GM21717 (cell line): ENCODE data around the gene CISD1.
"Not testable (repeated sequence)": the region's sequence is repeated elsewhere in the genome, so short reads cannot be mapped to it uniquely, and the experiment has no call there.

Source experiments
- ATAC-seq: cut with Tn5 transposase; IDR thresholded peaks from one replicate; pipeline ENCODE4 v1.9.1; 2021; ENCODE audit warnings: mild to moderate bottlenecking, moderate library complexity; ENCODE audit not compliant: unreplicated experiment

Gene CISD1

DNA sequence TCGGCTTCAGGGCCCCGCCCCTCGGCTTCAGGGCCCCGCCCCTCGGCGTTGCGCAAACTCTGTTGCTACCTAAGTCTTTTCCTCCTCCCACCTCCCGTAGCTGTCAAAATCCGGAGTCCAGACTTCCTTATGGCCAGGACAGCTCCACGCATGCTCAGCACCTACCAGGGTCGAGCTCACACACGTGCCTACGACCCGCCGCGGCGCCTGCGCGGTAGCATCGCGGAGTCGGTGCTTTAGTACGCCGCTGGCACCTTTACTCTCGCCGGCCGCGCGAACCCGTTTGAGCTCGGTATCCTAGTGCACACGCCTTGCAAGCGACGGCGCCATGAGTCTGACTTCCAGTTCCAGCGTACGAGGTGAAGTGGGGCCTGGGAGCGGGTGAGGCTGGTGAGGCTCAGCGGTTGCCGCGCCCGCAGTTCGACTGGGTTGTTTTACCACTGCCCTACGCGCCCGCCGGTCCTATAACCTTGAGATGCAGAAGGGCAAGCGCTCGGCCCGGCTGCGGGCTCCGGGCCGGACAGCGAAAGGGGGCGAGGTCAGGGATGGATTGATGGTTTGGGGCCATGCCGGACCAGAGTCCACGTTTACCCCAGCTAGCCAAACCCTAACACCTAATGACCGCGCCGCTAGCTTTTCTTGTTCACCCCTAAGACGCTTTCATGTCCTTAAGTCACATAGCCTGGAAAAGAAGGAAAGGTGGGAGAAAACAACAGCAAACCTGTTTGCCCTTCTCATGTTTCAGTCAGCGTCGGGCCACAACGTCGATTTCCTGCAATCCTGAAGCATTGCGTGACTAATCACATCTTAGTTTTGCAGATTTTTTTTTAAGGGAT is at the start of gene CISD1:
TSS of gene CISD1 (plus strand) at position 217 of the 836 bp plus-strand sequence. CDS start at position 329, 112 bp downstream.
- peak; percentile 62 for ATAC-seq

GRCh38 chr10:58219875-58220274 is 49.1 kb upstream of the CISD1 start:
- no peak for ATAC-seq

DNA sequence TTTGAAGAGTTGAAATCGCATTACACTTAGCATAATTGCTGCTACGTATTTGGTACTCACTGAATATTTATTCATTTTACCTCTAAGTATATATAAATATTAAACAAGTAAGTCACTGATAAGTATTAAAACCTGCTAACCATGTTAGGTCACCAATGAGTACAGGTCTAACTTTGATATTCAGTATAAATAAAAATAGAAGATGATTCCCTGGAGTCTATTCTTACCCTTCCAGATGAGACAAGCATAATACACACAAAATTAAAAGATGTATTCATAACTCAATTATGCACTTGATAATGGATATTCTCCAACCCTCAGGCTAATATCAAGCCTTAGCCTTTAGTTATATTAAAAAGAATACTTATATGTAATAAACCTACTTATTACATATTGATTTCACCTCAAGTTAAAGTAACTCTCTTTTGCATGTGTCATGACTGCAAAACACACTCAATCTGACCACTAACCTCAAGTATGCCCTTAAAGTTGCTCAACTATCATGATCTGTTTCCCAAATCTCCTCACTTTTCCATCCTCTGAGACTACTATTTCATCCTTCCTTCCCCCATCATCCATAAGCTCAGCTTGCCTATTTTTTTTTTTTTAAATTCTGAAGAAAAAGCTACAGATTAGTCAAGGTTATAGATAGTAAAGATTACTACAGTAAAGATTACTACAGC is 48.1 kb upstream of the CISD1 start:
- ATAC-seq = no peak

- no peak for ATAC-seq
Measured at GRCh38 chr10:58225654-58226053, 43.3 kb upstream of the CISD1 start.

DNA sequence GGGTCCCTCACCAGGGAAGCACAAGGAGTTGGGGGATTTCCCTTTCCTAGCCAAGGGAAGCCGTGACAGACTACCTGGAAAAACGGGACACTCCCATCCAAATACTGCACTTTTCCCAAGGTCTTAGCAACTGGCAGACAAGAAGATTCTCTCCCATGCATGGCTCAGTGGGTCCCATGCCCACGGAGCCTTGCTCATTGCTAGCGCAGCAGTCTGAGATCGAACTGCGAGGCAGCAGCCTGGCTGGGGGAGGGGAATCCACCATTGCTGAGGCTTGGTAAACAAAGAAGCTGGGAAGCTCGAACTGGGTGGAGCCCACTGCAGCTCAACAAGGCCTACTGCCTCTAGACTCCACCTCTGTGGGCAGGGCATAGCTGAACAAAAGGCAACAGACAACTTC is 39.1 kb upstream of the CISD1 start:
- ATAC-seq = not testable (repeated sequence)

DNA sequence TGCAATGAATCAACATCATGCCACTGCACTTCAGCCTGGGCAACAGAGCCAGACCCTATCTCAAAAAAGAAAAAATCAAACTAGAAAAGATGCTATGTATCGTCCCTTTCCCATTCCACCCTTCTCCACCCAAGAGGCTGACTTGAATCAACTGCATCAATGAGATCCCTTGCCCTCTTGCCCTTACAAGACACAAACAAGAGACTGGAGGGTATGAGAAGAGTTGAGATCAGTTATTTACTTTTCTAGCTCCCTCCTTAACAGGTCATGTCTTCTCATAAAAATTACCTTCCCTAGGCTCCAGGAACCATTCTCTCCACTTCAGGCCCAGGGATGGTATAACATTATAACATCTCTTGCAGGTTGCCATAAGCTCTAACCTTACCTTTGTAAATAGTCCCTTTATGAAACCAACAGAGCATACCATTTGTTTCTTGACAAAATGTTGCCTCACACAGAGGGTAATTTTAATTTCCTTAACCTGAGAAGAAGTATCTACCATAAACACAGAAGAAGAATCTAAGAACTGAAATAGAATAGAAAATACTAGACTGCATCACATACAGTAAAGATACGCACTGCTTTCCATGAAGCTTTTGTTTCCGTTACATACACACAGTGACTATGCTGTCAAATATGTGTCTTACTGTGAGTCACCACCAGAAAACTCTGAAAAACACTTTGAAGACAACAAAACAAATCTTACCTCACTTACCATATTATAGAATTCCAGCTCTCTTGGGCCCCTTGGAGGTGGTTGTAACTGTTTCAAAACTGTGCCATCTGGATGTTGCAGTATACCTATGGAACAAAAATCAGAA is 31.7 kb upstream of the CISD1 start:
- ATAC-seq = no peak

DNA sequence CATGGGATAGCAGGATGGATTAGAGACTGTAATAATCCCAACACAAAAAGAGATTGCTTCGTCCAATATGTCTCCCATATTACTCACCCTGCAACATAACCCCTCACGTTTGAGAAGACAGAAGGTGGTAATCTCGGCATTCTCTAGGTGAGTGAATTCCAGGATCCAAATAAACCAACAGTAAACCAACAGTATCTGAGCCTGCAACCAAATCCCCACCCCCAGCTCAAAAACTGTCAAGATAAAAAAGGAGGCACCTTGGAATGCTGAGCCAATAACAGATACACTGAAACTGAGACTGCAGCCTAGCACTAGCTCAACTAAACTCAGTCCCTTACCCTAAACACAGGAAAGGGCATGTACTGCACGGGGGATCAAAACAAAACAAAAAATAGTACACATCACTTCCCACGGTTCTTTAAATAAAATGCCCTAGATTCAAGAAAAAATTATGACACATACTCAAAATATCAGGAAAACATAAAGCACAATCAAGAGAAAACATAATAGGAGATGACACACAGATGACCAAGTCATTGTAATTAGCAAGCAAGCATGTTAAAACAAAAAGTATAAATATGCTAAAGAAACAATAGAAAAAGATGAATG is 29.3 kb upstream of the CISD1 start:
- no peak for ATAC-seq

GRCh38 chr10:58240531-58240930 is 28.4 kb upstream of the CISD1 start:
- no peak for ATAC-seq

GRCh38 chr10:58241346-58241745 is 27.6 kb upstream of the CISD1 start:
- no peak for ATAC-seq

- ATAC-seq = no peak
Measured at GRCh38 chr10:58243269-58243668, 25.7 kb upstream of the CISD1 start.

DNA sequence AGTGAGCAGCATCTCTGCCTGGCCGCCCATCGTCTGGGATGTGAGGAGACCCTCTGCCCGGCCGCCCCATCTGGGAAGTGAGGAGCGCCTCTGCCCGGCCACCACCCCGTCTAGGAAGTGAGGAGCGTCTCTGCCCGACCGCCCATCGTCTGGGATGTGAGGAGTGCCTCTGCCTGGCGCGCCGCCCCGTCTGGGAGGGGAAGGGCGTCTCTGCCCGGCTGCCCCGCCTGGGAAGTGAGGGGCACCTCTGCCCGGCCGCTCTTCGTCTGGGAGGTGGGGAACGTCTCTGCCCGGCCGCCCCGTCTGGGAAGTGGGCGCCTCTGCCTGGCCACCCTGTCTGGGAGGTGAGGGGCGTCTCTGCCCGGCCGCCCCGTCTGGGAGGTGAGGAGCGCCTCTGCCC is 25.2 kb upstream of the CISD1 start:
- ATAC-seq = not testable (repeated sequence)

GRCh38 chr10:58244242-58244641 is 24.7 kb upstream of the CISD1 start:
- not testable (repeated sequence) for ATAC-seq

GRCh38 chr10:58244666-58245065 is 24.3 kb upstream of the CISD1 start:
- not testable (repeated sequence) for ATAC-seq

DNA sequence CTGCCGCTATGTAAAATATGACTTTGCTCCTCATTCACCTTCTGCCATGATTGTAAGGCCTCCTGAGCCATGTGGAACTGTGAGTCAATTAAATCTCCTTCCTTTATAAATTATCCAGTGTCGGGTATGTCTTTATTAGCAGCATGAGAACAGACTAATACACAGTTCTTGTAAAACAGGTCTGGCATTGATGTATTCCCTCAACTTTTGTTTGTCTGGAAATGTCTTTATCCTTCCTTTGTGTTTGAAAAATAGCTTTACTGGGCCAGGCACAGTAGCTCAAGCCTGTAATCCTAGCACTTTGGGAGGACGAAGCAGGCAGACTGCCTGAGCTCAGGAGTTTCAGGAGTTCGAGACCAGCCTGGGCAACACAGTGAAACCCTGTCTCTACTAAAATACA is 15.8 kb upstream of the CISD1 start:
- ATAC-seq = no peak

DNA sequence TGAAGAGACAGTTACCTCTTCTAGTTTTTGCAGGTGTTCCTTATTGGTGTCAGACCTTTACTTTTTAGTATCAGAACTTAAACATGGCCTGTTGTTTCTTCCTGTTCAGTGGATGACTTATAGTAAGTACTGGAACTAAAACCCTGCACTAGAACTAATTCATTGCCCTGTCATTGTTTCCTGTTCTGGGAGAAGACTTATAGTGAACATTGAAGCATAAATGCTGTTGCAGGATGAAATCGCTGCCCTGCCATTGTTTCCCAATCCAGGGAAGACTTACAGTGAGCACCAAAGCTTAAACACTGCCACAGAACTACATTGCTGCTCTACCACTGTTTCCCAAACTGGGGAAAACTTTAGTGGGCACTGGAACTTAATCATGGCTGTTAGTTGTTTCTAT is 14.3 kb upstream of the CISD1 start:
- no peak for ATAC-seq

DNA sequence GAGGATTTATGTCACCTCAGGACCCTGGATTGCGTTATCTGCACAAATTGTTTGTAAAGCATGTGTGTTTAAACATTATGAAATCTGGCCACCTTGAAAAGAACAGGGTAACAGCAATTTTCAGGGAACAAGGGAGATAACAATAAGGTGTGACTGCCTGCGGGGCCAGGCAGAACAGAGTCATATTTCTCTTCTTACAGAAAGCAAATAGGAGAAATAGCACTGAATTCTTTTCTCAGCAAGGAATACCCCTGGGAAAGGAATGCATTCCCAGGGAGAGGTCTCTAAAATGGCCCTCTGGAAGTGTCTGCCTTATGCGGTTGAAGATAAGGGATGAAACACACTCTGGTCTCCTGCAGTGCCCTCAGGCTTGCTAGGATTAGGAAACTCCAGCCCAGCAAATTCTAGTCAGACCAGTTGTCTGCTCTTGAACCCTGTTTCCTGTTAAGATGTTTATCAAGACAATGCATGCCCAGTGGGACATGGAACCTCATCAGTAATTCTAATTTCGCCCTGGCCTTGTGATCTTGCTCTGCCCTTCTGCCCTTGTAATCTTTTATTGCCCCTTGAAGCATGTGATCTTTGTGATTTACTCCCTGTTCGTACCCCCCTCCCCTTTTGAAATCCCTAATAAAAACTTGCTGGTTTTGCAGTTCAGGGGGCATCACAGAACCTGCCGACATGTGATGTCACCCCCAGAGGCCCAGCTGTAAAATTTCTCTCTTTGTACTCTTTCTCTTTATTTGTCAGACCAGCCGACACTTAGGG is 12.8 kb upstream of the CISD1 start:
- ATAC-seq = not testable (repeated sequence)

GRCh38 chr10:58258977-58259692 is 9.8 kb upstream of the CISD1 start:
- ATAC-seq = no peak

- ATAC-seq = no peak
Measured at GRCh38 chr10:58260334-58260733, 8.6 kb upstream of the CISD1 start.

GRCh38 chr10:58262766-58263165 is 6.2 kb upstream of the CISD1 start:
- no peak for ATAC-seq

DNA sequence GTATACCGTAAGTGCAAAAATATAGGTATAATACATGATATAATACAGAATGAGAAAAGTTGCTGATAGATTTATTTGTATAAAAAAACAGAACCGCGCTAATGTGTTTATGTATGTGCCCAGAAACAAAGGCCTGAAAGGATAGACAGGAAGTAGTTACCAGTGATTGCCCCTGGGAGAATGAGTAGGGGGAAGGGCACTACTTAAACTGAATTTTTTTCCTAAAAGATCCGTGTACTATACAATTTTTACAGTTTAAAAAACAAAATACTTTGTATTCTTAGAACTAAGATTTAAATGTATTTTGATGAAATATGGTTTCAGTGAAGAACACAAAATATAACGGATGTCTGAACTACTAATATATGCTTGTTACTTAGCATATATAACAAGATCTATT is 4.2 kb upstream of the CISD1 start:
- no peak for ATAC-seq
